Loucy (cell line): ENCODE results near the gene PTGES2.
A peak's percentile ranks its signal among the peaks of the same experiment; 100 is the strongest.

ENCODE experiments used
- H2AFZ ChIP-seq: fragments of 200-600 bp; sonication (generic); 2 replicates; pipeline ENCODE4 v1.6.0; 2016; ENCODE audit warnings: antibody characterized with exemption, mild to moderate bottlenecking, low read length, moderate library complexity
- H3F3A ChIP-seq: fragments of 200-600 bp; 2 replicates; pipeline ENCODE4 v1.6.0; 2016; ENCODE audit warnings: antibody characterized with exemption, low read depth, mild to moderate bottlenecking
- H3K27me3 ChIP-seq: fragments of 200-600 bp; sonication (generic); 2 replicates; pipeline ENCODE4 v1.6.1; 2014; ENCODE audit warnings: low read length, mild to moderate bottlenecking; ENCODE audit not compliant: insufficient read depth, poor library complexity, severe bottlenecking
- H3K36me3 ChIP-seq: fragments of 200-600 bp; sonication (generic); 2 replicates; pipeline ENCODE4 v1.6.1; 2016; ENCODE audit warnings: low read length; ENCODE audit not compliant: insufficient read depth
- H3K4me1 ChIP-seq: fragments of 200-600 bp; sonication (generic); 2 replicates; pipeline ENCODE4 v1.5.1; 2014; ENCODE audit warnings: low read length, mild to moderate bottlenecking; ENCODE audit not compliant: insufficient read depth, poor library complexity, severe bottlenecking
- H3K4me2 ChIP-seq: fragments of 200-600 bp; sonication (generic); 2 replicates; pipeline ENCODE4 v1.6.0; 2014; ENCODE audit warnings: antibody characterized with exemption, low read length, low read depth, mild to moderate bottlenecking; ENCODE audit not compliant: poor library complexity, severe bottlenecking
- H3K4me3 ChIP-seq: fragments of 200-600 bp; sonication (generic); 2 replicates; pipeline ENCODE4 v1.5.1; 2014; ENCODE audit warnings: low read length, mild to moderate bottlenecking, mixed read lengths; ENCODE audit not compliant: poor library complexity, severe bottlenecking
- H3K79me2 ChIP-seq: fragments of 200-600 bp; sonication (generic); 2 replicates; pipeline ENCODE4 v1.6.1; 2014; ENCODE audit warnings: low read length; ENCODE audit not compliant: insufficient read depth
- H3K9ac ChIP-seq: fragments of 200-600 bp; sonication (generic); 2 replicates; pipeline ENCODE4 v1.6.0; 2014; ENCODE audit warnings: mild to moderate bottlenecking, low read depth, low read length, moderate library complexity; ENCODE audit not compliant: poor library complexity, severe bottlenecking
- H3K9me2 ChIP-seq: fragments of 200-600 bp; sonication (generic); replicated peaks from 2 replicates; pipeline ENCODE4 v1.6.1; 2016; ENCODE audit warnings: low read depth, low read length, mixed read lengths
- H3K9me3 ChIP-seq: fragments of 200-600 bp; sonication (generic); 2 replicates; pipeline ENCODE4 v1.6.1; 2014; ENCODE audit warnings: mild to moderate bottlenecking, antibody characterized with exemption, low read length, low read depth; ENCODE audit not compliant: insufficient read depth
- H4K20me1 ChIP-seq: fragments of 200-600 bp; sonication (generic); 2 replicates; pipeline ENCODE4 v1.6.0; 2014; ENCODE audit warnings: antibody characterized with exemption, low read length, mild to moderate bottlenecking; ENCODE audit not compliant: insufficient read depth, poor library complexity, severe bottlenecking
- CTCF ChIP-seq: fragments of 200-600 bp; sonication (generic); conservative IDR thresholded peaks from 2 replicates; pipeline ENCODE4 v1.5.1; 2014; ENCODE audit warnings: mild to moderate bottlenecking, antibody characterized with exemption, low read length
- EZH2phosphoT487 ChIP-seq: fragments of 200-600 bp; IDR thresholded peaks from 2 replicates; pipeline ENCODE4 v1.6.1; 2018; ENCODE audit warnings: antibody characterized with exemption, mild to moderate bottlenecking, moderate library complexity, borderline replicate concordance

Gene PTGES2

GRCh38 chr9:128089299-128089698 lies 38.2 kb downstream of the PTGES2 start:
- Histone ChIP-seq H3F3A (peaks cover 3% of the 10 kb centered on the region; the same call in 1 of the 2 replicates), H3K79me2 (peaks cover 91% of the 10 kb centered on the region), H3K9me2 (no peaks in the 10 kb centered on the region), H3K4me2 (no peak overlapping the region), H3K4me3 (no peak overlapping the region), H4K20me1 (peaks cover 32% of the 10 kb centered on the region), H2AFZ (no peak overlapping the region), H3K9ac (no peak overlapping the region), H3K4me1 (peaks cover 4% of the 10 kb centered on the region), H3K27me3 (no peaks in the 10 kb centered on the region), H3K9me3 (no peaks in the 10 kb centered on the region), H3K36me3 (peaks cover 19% of the 10 kb centered on the region; the same call in 1 of the 2 replicates)
- no peak for TF ChIP-seq EZH2phosphoT487
- TF ChIP-seq CTCF = no peak

GRCh38 chr9:128088253-128088945 lies 39.1 kb downstream of the PTGES2 start:
- no peak for TF ChIP-seq CTCF
- no peak for TF ChIP-seq EZH2phosphoT487
- peaks cover 4% of the 10 kb centered on the region for H3K4me1 ChIP-seq
- peaks cover 19% of the 10 kb centered on the region; the same call in 1 of the 2 replicates for H3K36me3 ChIP-seq
- no peaks in the 10 kb centered on the region for H3K27me3 ChIP-seq
- H2AFZ ChIP-seq = no peak overlapping the region
- no peak overlapping the region for H3K4me3 ChIP-seq
- H3K9me3 ChIP-seq = no peaks in the 10 kb centered on the region
- peak overlapping the region; percentile 30 for H3K4me2 ChIP-seq
- H4K20me1 ChIP-seq = peaks cover 29% of the 10 kb centered on the region
- no peak overlapping the region for H3K9ac ChIP-seq
- H3K79me2 ChIP-seq = peaks cover 92% of the 10 kb centered on the region
- H3K9me2 ChIP-seq = no peaks in the 10 kb centered on the region
- peaks cover 1% of the 10 kb centered on the region; the same call in 1 of the 2 replicates for H3F3A ChIP-seq

GRCh38 chr9:128087262-128087661 lies 40.3 kb downstream of the PTGES2 start:
- H3K9ac ChIP-seq = no peak overlapping the region
- H3K9me2 ChIP-seq = no peaks in the 10 kb centered on the region
- no peak overlapping the region for H3K4me2 ChIP-seq
- H3K4me1 ChIP-seq = peaks cover 4% of the 10 kb centered on the region
- peaks cover 81% of the 10 kb centered on the region for H3K79me2 ChIP-seq
- H3K27me3 ChIP-seq = no peaks in the 10 kb centered on the region
- TF ChIP-seq EZH2phosphoT487 = no peak
- TF ChIP-seq CTCF = no peak
- no peak overlapping the region for H2AFZ ChIP-seq
- H3K36me3 ChIP-seq = peaks cover 20% of the 10 kb centered on the region; the same call in 1 of the 2 replicates
- no peaks in the 10 kb centered on the region for H3F3A ChIP-seq
- H4K20me1 ChIP-seq = peaks cover 25% of the 10 kb centered on the region
- H3K4me3 ChIP-seq = no peak overlapping the region
- H3K9me3 ChIP-seq = no peaks in the 10 kb centered on the region
